ENCODE measurements around the gene CHID1. TPM values are rescaled to one million over a fixed set of nuclear protein-coding genes. Genes with fewer than 3 reads are reported as not detected.

Gene CHID1
- total RNA-seq, 6 experiments from 2014 or later = 61.1 to 157 (median 78.7) TPM

GRCh38 chr11:862696-863022 lies 48.0 kb downstream of the CHID1 start:
- intact Hi-C loops (cut with DNase I) = no loop called here
- H3K4me1 ChIP-seq = no peaks in the 10 kb centered on the region
- no CpG with 5 or more reads among the region's 12 CpGs for whole genome bisulfite sequencing (ENCODE audit: insufficient coverage, low coverage, low lambda C conversion rate, missing lambda C conversion rate)
- TF ChIP-seq CTCF (IDR thresholded peaks at IDR 0.05) (no peak), POLR2A (IDR thresholded peaks at IDR 0.05) (no peak)
- no peak overlapping the region for H3K4me3 ChIP-seq
- H3K27me3 ChIP-seq = no peaks in the 10 kb centered on the region
- H3K36me3 ChIP-seq = no peaks in the 10 kb centered on the region
- no peak overlapping the region for H3K27ac ChIP-seq
- no peaks in the 10 kb centered on the region for H3K9me3 ChIP-seq
- no peak for DNase-seq
- no peak for ATAC-seq

GRCh38 chr11:862081-862661 lies 48.4 kb downstream of the CHID1 start:
- peak in 1 of 4 donors; percentile 11 for ATAC-seq
- DNase-seq = no peak
- no peak for TF ChIP-seq POLR2A (IDR thresholded peaks at IDR 0.05)
- no peak for TF ChIP-seq CTCF (IDR thresholded peaks at IDR 0.05)
- Histone ChIP-seq H3K4me3 (no peak overlapping the region), H3K4me1 (no peaks in the 10 kb centered on the region), H3K27me3 (no peaks in the 10 kb centered on the region), H3K9me3 (no peaks in the 10 kb centered on the region), H3K36me3 (no peaks in the 10 kb centered on the region), H3K27ac (no peak overlapping the region)
- WGBS (ENCODE audit: insufficient coverage, low coverage, low lambda C conversion rate, missing lambda C conversion rate) = 32% methylated on average over 3 of the region's 20 CpGs
- intact Hi-C loops (cut with DNase I) = no loop called here

GRCh38 chr11:861105-861479 lies 49.5 kb downstream of the CHID1 start:
- no peak for ATAC-seq
- 84% methylated on average over 11 of the region's 14 CpGs for WGBS (ENCODE audit: insufficient coverage, low coverage, low lambda C conversion rate, missing lambda C conversion rate)
- intact Hi-C loops (cut with DNase I) = no loop called here
- Histone ChIP-seq H3K27me3 (no peaks in the 10 kb centered on the region), H3K4me3 (no peak overlapping the region), H3K9me3 (no peaks in the 10 kb centered on the region), H3K27ac (no peak overlapping the region), H3K36me3 (no peaks in the 10 kb centered on the region), H3K4me1 (no peaks in the 10 kb centered on the region)
- DNase-seq = no peak
- TF ChIP-seq POLR2A (IDR thresholded peaks at IDR 0.05) (no peak), CTCF (IDR thresholded peaks at IDR 0.05) (no peak)

- no peak for DNase-seq
- intact Hi-C loops (cut with DNase I) = no loop called here
- Histone ChIP-seq H3K9me3 (no peaks in the 10 kb centered on the region), H3K36me3 (no peaks in the 10 kb centered on the region), H3K4me3 (no peak overlapping the region), H3K4me1 (no peaks in the 10 kb centered on the region), H3K27ac (no peak overlapping the region), H3K27me3 (no peaks in the 10 kb centered on the region)
- TF ChIP-seq CTCF (IDR thresholded peaks at IDR 0.05) (no peak), POLR2A (IDR thresholded peaks at IDR 0.05) (no peak)
- WGBS (ENCODE audit: insufficient coverage, low coverage, low lambda C conversion rate, missing lambda C conversion rate) = no CpG with 5 or more reads among the region's 21 CpGs
- no peak for ATAC-seq
These were observed 50.1 kb downstream of the CHID1 start for GRCh38 chr11:860234-861104.

All from right lobe of liver (tissue), 6 donors.